Amniotic epithelial cell (primary cell): ENCODE results near the gene PCED1B.
"Not testable (repeated sequence)": the region's sequence is repeated elsewhere in the genome, so short reads cannot be mapped to it uniquely, and the experiment has no call there.

ENCODE experiments used
- DNase-seq: peaks from one replicate; pipeline ENCODE4 v3.0.0-alpha.2; 2010; ENCODE audit warnings: low read depth

PCED1B gene

GRCh38 chr12:47206450-47207339 is 127.3 kb downstream of the PCED1B start:
- DNase-seq, result no peak

- DNase-seq, result no peak
These were observed 127.9 kb downstream of the PCED1B start for GRCh38 chr12:47207340-47207717.

GRCh38 chr12:47207829-47208248 is 128.4 kb downstream of the PCED1B start:
- no peak for DNase-seq

- no peak for DNase-seq
These were observed 129.6 kb downstream of the PCED1B start for GRCh38 chr12:47209014-47209413.

- no peak for DNase-seq
These were observed 131.4 kb downstream of the PCED1B start for GRCh38 chr12:47210776-47211175.

- no peak for DNase-seq
These were observed 133.2 kb downstream of the PCED1B start for GRCh38 chr12:47212701-47213039.

GRCh38 chr12:47213396-47213795 is 134.0 kb downstream of the PCED1B start:
- no peak for DNase-seq

GRCh38 chr12:47214001-47214619 is 134.7 kb downstream of the PCED1B start:
- no peak for DNase-seq

GRCh38 chr12:47214771-47215170 is 135.3 kb downstream of the PCED1B start:
- DNase-seq, result no peak

- no peak for DNase-seq
These were observed 136.8 kb downstream of the PCED1B start for GRCh38 chr12:47216150-47216677.

- DNase-seq, result not testable (repeated sequence)
These were observed 138.1 kb downstream of the PCED1B start for GRCh38 chr12:47217595-47217869.

GRCh38 chr12:47218191-47218654 is 138.8 kb downstream of the PCED1B start:
- no peak for DNase-seq

- peak; percentile 64 for DNase-seq
These were observed 139.8 kb downstream of the PCED1B start for GRCh38 chr12:47219243-47219642.

- peak; percentile 22 for DNase-seq
These were observed 142.0 kb downstream of the PCED1B start for GRCh38 chr12:47221256-47222023.

- DNase-seq, result no peak
These were observed 143.2 kb downstream of the PCED1B start for GRCh38 chr12:47222520-47223030.

- peak; percentile 67 for DNase-seq
These were observed 143.8 kb downstream of the PCED1B start for GRCh38 chr12:47223031-47223847.

GRCh38 chr12:47223848-47224213 is 144.4 kb downstream of the PCED1B start:
- peak; percentile 59 for DNase-seq

- no peak for DNase-seq
These were observed 145.2 kb downstream of the PCED1B start for GRCh38 chr12:47224563-47225133.

GRCh38 chr12:47225356-47225755 is 145.9 kb downstream of the PCED1B start:
- DNase-seq, result no peak

- no peak for DNase-seq
These were observed 146.8 kb downstream of the PCED1B start for GRCh38 chr12:47226199-47226598.

GRCh38 chr12:47228802-47229201 is 149.4 kb downstream of the PCED1B start:
- no peak for DNase-seq
